Activated T-helper 2 cell treated with anti-CD3 and anti-CD28 coated beads, Interferon-gamma antibody, Interleukin-2, Interleukin-4, amounts not matched to agents 10 μg/mL and 5 μg/mL and 100 μg/mL, durations not matched to agents 14 hours and 24 hours and 36 hours (primary cell): ENCODE data around the gene SKIDA1. TPM values are rescaled to one million over a fixed set of nuclear protein-coding genes. Genes with fewer than 3 reads are reported as not detected.

Experiments used
- DNase-seq: peaks from one replicate; pipeline ENCODE4 v3.0.0; 2021; ENCODE audit warnings: low spot score
- H3K27ac Mint-ChIP-seq: one replicate; pipeline ENCODE4 v1.8.0; 2021; ENCODE audit warnings: mixed read lengths
- H3K27me3 Mint-ChIP-seq: one replicate; pipeline ENCODE4 v1.8.0; 2021; ENCODE audit warnings: low read depth, mixed read lengths
- H3K36me3 Mint-ChIP-seq: one replicate; pipeline ENCODE4 v1.8.0; 2021; ENCODE audit warnings: low read depth, mixed read lengths
- H3K4me1 Mint-ChIP-seq: one replicate; pipeline ENCODE4 v1.8.0; 2021; ENCODE audit warnings: low read depth, mixed read lengths
- H3K4me3 Mint-ChIP-seq: one replicate; pipeline ENCODE4 v1.8.0; 2021; ENCODE audit warnings: low read depth, mild to moderate bottlenecking, moderate library complexity, mixed read lengths
- H3K9me3 Mint-ChIP-seq: one replicate; pipeline ENCODE4 v1.8.0; 2021; ENCODE audit warnings: mixed read lengths
- intact Hi-C: fragments of 100-400 bp; cut with micrococcal nuclease; formaldehyde crosslinking; loops from one replicate; pipeline ENCODE4 v1.15.1; 2023
- total RNA-seq: library from RNA; stranded (reverse); gene quantifications from 2 replicates; pipeline ENCODE4 v1.2.3, GENCODE V29; 2022

The SKIDA1 gene
- total RNA-seq, 1 donor from 2014 or later, result 0.11 TPM

- Mint-ChIP-seq H3K27me3 (peaks cover 60% of the 10 kb centered on the region), H3K4me3 (no peak overlapping the region), H3K27ac (no peak overlapping the region), H3K4me1 (peaks cover 6% of the 10 kb centered on the region), H3K36me3 (no peaks in the 10 kb centered on the region), H3K9me3 (no peaks in the 10 kb centered on the region)
- DNase-seq, result no peak
- intact Hi-C loops, result loop anchor here (10.0 kb wide), 1 partner anchor 963 kb away; no protein-coding TSS in a partner anchor
These were observed 13.4 kb downstream of the SKIDA1 start for GRCh38 chr10:21511946-21512572.

DNA sequence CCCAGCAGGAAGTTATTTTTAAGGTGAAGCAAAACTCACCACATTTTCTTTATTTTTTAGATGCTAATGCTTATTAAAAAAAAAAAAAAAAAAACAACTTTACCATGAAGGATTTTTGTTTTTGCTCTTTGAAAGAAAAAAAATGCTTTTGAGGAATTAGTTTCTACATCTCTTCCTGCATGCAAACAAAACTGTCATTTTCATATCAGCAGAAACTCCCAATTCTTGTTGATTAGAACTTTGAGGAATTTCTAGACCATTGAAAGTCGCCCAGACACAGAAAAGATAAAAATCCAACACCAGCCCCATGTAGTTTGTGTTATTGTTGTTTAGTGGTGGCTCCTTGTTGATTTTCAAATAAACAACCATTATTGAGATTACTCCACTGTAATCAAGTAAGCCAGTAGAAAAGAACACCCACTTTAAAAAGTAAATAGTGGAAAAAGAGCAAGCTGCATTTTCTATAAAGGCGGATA, 14.3 kb downstream of the SKIDA1 start:
- H3K4me3 Mint-ChIP-seq, result no peak overlapping the region
- no peak overlapping the region for H3K27ac Mint-ChIP-seq
- peaks cover 68% of the 10 kb centered on the region for H3K27me3 Mint-ChIP-seq
- H3K9me3 Mint-ChIP-seq, result no peaks in the 10 kb centered on the region
- H3K36me3 Mint-ChIP-seq, result no peaks in the 10 kb centered on the region
- H3K4me1 Mint-ChIP-seq, result peaks cover 6% of the 10 kb centered on the region
- no peak for DNase-seq
- intact Hi-C loops, result loop anchor here (10.0 kb wide), 1 partner anchor 964 kb away; no protein-coding TSS in a partner anchor

DNA sequence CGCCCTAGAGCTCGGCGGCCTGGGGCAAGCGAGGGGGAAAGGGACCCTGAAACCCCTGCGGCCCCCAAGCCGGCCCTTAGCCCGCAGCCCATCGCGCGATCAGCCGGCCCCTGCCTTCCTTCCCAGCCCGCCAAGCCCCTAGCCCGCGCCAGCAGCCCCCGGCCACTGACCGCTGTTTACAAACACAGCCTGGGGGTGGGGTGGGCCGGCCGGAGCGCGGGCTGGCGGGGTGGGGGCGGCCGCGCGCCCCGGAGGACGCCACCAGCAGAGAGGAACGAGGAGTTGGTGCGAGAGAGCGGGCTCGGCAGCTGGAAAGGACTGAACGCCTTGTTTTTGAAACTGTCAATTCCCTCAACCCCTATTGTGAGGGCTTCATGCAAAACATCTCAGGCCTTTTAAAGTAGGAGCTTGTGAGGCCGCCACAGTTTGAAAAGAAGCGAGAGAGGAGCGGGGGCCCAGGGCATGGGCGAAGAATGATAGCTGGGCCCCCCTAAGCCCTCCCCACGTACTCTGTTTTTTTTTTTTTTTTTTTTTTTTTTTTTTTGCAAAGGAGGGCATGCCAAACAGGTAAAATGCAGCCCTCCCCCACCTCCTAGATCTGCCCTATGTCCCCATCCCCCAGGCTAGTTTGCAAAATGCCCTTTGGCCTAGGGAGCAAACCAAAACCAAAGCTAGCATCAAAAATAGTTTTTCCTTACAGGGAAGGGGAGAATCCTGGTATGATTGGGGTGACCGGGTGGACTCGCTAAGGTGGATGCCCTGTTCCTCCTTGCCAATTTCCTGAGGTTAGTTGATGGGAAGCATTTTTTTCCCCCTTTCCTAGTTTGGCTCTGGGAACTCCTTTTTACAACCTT, 15.0 kb downstream of the SKIDA1 start:
- H3K9me3 Mint-ChIP-seq, result no peaks in the 10 kb centered on the region
- no peaks in the 10 kb centered on the region for H3K4me1 Mint-ChIP-seq
- peaks cover 67% of the 10 kb centered on the region for H3K27me3 Mint-ChIP-seq
- no peaks in the 10 kb centered on the region for H3K36me3 Mint-ChIP-seq
- H3K27ac Mint-ChIP-seq, result no peak overlapping the region
- intact Hi-C loops, result loop anchor here (10.0 kb wide), 1 partner anchor 964 kb away; no protein-coding TSS in a partner anchor
- DNase-seq, result no peak
- H3K4me3 Mint-ChIP-seq, result no peak overlapping the region

GRCh38 chr10:21509341-21510240, 15.9 kb downstream of the SKIDA1 start:
- Mint-ChIP-seq H3K4me3 (no peak overlapping the region), H3K27ac (no peak overlapping the region), H3K36me3 (no peaks in the 10 kb centered on the region), H3K4me1 (no peaks in the 10 kb centered on the region), H3K27me3 (peaks cover 63% of the 10 kb centered on the region), H3K9me3 (no peaks in the 10 kb centered on the region)
- DNase-seq, result no peak
- intact Hi-C loops, result loop anchor here (10.0 kb wide), 1 partner anchor 965 kb away; no protein-coding TSS in a partner anchor

- DNase-seq, result no peak
- Mint-ChIP-seq H3K27ac (no peak overlapping the region), H3K4me1 (no peaks in the 10 kb centered on the region), H3K9me3 (no peaks in the 10 kb centered on the region), H3K27me3 (peaks cover 63% of the 10 kb centered on the region), H3K36me3 (no peaks in the 10 kb centered on the region), H3K4me3 (no peak overlapping the region)
- intact Hi-C loops, result no loop called here
These were observed 16.7 kb downstream of the SKIDA1 start for GRCh38 chr10:21508706-21509331.

DNA sequence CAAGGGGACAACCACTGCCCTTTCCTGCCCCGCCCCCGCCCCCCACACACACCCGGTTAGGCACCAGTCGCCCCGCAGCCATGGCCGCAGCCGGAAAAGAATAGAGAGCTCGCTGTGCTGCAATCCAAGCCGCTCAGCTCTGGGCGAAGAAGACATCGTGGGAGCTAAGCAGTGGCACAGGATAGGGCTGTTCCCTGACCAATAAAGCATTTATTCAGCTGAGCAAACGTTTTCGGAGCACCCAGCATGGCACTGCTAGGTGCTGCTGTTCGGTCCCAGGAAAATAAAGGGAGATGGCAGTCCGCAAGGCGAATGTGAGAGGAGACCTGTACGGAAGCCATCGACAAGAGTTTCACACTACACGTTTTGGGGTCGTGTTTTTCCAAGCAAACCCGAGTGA, 18.3 kb downstream of the SKIDA1 start:
- Mint-ChIP-seq H3K4me1 (no peaks in the 10 kb centered on the region), H3K27me3 (peaks cover 64% of the 10 kb centered on the region), H3K36me3 (no peaks in the 10 kb centered on the region), H3K27ac (no peak overlapping the region), H3K4me3 (no peak overlapping the region), H3K9me3 (no peaks in the 10 kb centered on the region)
- no peak for DNase-seq
- intact Hi-C loops, result no loop called here

DNA sequence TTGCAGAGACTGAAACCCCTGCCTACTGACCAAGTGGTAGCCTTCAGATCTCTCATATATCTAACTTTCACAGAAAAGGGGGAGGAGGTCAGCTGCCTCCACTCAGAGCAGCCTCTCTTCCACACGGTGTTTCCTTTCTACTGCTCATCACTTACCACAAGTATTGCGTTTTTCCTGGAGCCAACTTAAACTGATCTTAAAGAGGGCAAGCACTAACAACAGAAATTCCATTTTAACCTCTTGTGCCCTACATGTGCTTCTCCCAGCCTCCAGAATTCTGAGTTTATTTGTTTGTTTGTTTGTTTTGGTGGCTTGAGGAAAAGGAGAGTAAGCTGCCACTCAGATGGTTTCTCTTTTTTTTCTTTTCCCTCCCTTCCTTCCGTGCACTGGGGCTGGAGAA, 19.1 kb downstream of the SKIDA1 start:
- H3K27me3 Mint-ChIP-seq, result peaks cover 64% of the 10 kb centered on the region
- H3K9me3 Mint-ChIP-seq, result no peaks in the 10 kb centered on the region
- no peak overlapping the region for H3K4me3 Mint-ChIP-seq
- H3K4me1 Mint-ChIP-seq, result no peaks in the 10 kb centered on the region
- intact Hi-C loops, result no loop called here
- no peak for DNase-seq
- no peaks in the 10 kb centered on the region for H3K36me3 Mint-ChIP-seq
- H3K27ac Mint-ChIP-seq, result no peak overlapping the region

DNA sequence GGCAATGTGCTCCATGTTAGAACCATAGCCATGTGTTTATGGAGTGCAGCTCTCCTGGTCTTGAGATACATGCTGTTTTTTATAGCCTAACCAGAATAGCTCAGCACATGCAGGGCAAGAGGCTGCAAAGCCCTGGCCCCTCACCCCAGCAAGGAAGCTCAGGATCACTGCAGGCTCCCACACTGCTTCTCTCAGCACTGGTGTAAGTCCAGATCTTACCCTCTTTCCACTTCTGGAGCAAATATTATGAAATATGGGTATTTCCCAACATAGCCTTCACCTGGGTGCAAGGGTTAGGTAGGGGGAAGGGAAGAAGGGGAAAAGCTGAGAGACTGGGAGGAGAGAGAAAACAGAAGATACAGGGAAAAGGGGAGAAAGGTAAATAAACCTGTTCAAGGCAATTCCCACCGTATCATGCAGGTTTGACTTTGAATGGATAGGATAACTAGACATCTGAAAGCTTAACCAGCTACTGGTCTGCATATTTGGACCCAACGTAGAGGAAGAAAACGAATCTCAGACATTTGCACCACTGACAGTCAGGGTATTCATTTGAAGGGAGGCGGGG, 19.7 kb downstream of the SKIDA1 start:
- Mint-ChIP-seq H3K36me3 (no peaks in the 10 kb centered on the region), H3K9me3 (no peaks in the 10 kb centered on the region), H3K27me3 (peaks cover 65% of the 10 kb centered on the region), H3K4me1 (no peaks in the 10 kb centered on the region), H3K27ac (no peak overlapping the region), H3K4me3 (no peak overlapping the region)
- intact Hi-C loops, result no loop called here
- DNase-seq, result no peak

DNA sequence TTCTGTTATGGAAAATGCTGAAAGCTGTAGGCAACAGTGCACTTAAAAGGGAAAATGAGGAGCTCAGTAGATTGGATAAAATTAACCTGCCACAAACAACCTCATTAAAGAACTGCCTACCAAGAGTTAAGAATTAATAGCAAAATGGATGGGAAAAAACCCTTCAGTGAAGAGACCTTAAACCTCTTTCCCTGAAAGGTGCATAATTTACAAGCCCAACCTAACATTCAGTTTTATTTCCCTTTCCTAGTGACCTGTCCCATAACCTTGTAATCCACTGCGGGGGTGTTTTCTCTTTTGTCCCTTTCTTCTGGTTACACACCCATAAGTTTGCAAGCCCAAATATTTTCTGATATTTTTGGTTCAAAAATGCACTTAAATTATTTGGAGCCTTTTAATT, 21.9 kb downstream of the SKIDA1 start:
- no peaks in the 10 kb centered on the region for H3K4me1 Mint-ChIP-seq
- intact Hi-C loops, result no loop called here
- no peaks in the 10 kb centered on the region for H3K36me3 Mint-ChIP-seq
- H3K27ac Mint-ChIP-seq, result no peak overlapping the region
- no peak for DNase-seq
- H3K9me3 Mint-ChIP-seq, result no peaks in the 10 kb centered on the region
- H3K4me3 Mint-ChIP-seq, result no peak overlapping the region
- peaks cover 78% of the 10 kb centered on the region for H3K27me3 Mint-ChIP-seq

- H3K9me3 Mint-ChIP-seq, result no peaks in the 10 kb centered on the region
- H3K27ac Mint-ChIP-seq, result no peak overlapping the region
- intact Hi-C loops, result no loop called here
- DNase-seq, result no peak
- peaks cover 5% of the 10 kb centered on the region for H3K4me1 Mint-ChIP-seq
- H3K4me3 Mint-ChIP-seq, result no peak overlapping the region
- no peaks in the 10 kb centered on the region for H3K36me3 Mint-ChIP-seq
- peaks cover 85% of the 10 kb centered on the region for H3K27me3 Mint-ChIP-seq
These were observed 23.1 kb downstream of the SKIDA1 start for GRCh38 chr10:21502348-21502740.

DNA sequence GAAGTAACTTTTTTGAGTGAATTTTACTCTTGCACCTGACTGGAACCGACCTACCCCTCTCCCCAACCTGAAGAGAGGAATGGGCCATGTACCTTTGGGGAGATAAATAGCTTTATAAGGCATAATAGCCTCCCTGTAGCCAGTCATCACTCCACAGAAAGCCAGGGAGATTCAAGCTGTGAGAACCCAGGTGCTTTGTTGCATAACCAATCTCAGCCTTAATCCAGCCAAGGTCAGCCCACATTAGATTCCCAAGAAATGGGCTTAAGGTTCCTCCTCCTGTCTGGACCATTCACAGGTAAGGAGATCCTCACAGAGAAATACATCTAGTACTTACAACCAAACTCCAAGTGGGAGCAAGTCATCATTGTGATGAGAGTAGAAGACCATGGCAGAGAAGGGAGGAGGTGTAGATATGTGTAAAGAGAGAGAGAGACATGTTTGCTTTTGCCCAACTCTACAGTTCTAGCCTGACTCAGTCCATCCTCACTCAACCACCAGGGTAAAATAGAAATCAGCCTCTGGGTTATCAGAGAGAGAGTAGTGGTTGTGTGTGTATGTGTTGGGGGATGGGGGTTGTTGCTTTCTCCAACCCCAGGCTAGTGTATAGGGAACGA, 23.6 kb downstream of the SKIDA1 start:
- H3K36me3 Mint-ChIP-seq, result no peaks in the 10 kb centered on the region
- peaks cover 83% of the 10 kb centered on the region for H3K27me3 Mint-ChIP-seq

More for the DNA sequence above, 23.6 kb downstream of the SKIDA1 start:
- Mint-ChIP-seq H3K27ac (no peak overlapping the region), H3K9me3 (no peaks in the 10 kb centered on the region), H3K4me3 (no peak overlapping the region), H3K4me1 (peaks cover 6% of the 10 kb centered on the region)
- no peak for DNase-seq
- intact Hi-C loops, result no loop called here
